ENCODE data around the gene SYCE1L.

DNA sequence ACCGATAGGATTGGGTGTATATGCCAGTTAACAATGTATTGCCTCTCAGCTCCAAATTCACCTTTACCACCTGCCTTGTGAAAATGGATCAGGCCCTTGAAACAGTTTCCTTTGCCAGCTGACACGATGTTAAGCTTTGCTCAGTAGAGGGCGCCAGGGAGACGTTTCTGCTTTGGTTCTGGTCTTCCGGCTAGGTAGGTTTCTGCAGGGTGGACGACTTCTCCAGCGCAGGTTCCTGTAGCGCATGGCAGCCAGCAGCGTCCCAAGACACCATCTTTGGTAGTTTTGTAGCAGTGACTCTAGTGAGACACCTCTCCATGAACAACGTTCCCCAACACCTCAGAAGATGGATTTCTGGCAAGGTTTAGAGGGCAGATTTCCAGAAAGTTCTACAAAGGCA is 24.0 kb downstream of the SYCE1L start:
- TF ChIP-seq, protein P1, sequence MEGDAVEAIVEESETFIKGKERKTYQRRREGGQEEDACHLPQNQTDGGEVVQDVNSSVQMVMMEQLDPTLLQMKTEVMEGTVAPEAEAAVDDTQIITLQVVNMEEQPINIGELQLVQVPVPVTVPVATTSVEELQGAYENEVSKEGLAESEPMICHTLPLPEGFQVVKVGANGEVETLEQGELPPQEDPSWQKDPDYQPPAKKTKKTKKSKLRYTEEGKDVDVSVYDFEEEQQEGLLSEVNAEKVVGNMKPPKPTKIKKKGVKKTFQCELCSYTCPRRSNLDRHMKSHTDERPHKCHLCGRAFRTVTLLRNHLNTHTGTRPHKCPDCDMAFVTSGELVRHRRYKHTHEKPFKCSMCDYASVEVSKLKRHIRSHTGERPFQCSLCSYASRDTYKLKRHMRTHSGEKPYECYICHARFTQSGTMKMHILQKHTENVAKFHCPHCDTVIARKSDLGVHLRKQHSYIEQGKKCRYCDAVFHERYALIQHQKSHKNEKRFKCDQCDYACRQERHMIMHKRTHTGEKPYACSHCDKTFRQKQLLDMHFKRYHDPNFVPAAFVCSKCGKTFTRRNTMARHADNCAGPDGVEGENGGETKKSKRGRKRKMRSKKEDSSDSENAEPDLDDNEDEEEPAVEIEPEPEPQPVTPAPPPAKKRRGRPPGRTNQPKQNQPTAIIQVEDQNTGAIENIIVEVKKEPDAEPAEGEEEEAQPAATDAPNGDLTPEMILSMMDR (IDR thresholded peaks at IDR 0.05) = no peak
- no peak for TF ChIP-seq POLR2A (IDR thresholded peaks at IDR 0.05)

Measured in prostate gland (tissue), 2 donors.